DMS 273 treated with DMSO at 0.1 percent for 48 hours (cell line): ENCODE measurements around the gene ZNF396.

Experiments
- DNase-seq: peaks from one replicate; lab custom pipeline; 2025; lab: John Stamatoyannopoulos, UW

The ZNF396 gene

GRCh38 chr18:35335866-35336265, 41.3 kb downstream of the ZNF396 start:
- no peak for DNase-seq

DNA sequence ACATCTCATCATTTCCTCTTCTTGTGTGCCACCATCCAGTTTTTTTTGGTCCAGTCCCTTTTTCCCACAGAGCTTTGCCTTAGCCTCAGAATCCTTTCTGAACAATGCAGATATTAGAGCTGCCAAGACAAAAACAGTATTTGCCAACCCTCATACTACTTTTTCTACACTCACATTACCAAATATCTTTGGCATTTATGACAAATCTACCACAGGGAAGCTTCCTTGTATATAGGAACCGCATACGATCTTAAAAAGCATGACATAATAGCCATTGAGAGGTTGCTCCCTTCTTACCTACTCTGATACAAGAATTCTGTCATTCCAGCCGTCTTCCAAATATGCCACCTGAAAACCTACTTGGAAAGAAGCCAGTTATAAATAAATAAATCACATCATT, 42.3 kb downstream of the ZNF396 start:
- no peak for DNase-seq

GRCh38 chr18:35334212-35334611, 42.9 kb downstream of the ZNF396 start:
- DNase-seq = no peak

GRCh38 chr18:35331367-35332087, 45.6 kb downstream of the ZNF396 start:
- no peak for DNase-seq

DNA sequence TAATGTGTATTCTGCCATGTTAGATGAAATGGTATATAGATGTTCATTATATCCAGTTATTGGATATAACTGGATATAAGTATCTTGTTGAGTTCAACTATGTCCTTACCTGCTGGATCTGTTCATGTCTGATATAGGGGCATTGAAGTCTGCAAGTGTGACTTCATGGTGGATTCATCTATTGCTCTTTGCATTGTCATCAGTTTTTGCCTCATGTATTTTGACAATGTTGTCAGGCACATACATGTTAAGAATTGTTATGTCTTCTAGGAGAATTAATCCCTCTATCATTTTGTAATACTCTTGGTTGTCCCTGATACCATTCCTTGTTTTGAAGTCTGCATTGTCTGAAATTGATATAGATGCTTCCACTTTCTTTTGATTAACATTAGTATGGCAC, 48.3 kb downstream of the ZNF396 start:
- no peak for DNase-seq

- no peak for DNase-seq
Measured at GRCh38 chr18:35326695-35327387, 50.3 kb downstream of the ZNF396 start.

GRCh38 chr18:35324926-35325655, 52.0 kb downstream of the ZNF396 start:
- DNase-seq = no peak

DNA sequence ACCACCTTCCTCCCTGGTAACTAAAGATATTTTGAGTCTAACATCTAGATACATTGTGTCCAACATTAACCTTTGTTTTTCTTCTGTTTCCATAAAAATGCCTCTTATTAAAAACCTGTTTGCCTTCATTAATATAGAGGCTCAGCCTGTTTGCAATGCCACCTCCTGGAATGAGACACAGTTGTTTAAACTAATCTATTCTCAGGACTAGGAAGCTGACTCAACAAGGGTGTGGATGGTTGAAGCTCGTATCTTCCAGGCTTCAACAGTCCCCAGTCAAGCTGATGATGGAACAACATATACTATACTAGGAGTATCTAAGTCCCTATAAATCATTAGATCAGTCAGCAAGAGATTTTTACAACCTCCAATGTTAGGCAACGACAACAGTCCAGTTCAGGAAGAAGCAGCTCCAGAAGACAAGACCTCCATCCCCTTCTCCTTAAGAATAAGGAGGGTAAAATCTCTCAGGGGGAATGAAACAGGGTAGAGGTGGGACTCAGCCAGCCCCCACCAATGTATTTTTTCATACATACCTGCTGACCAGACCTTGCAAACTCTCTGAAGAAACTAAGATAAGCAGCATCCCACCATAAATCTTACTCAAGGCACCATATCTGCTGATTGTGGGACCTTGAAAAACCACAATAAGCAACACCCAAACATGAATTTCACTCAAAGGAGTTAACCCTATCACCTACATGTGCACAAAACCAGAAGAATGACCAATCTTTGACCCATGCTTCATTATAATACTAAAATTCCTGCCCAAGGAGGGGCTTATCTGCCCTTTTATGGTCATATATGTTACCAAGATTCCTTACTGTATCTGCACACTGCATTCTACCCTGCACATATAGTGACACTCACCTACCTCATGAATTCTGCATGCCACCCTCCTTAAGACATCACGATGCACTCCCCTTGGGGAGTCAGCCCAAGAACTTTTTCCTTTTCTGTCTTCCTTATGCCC, 54.4 kb downstream of the ZNF396 start:
- DNase-seq = no peak
